ENCODE data around the gene PCDH9. TPM values are rescaled to one million over a fixed set of nuclear protein-coding genes. Genes with fewer than 3 reads are reported as not detected.

The PCDH9 gene
- total RNA-seq, 1 donor from 2014 or later, result 1.7 TPM

- Mint-ChIP-seq H3K27me3 (no peaks in the 10 kb centered on the region), H3K4me1 (ENCODE audit: low read depth) (no peaks in the 10 kb centered on the region), H3K4me3 (ENCODE audit: low read depth) (no peak overlapping the region), H3K36me3 (ENCODE audit: insufficient read depth) (no peaks in the 10 kb centered on the region), H3K9me3 (ENCODE audit: low read depth) (no peaks in the 10 kb centered on the region), H3K27ac (no peak overlapping the region)
- TF ChIP-seq CTCF (IDR thresholded peaks at IDR 0.05; ENCODE audit: unreplicated experiment), result no peak
- no peak for DNase-seq (ENCODE audit: low spot score, unreplicated experiment)
These were observed 426.2 kb downstream of the PCDH9 start for GRCh38 chr13:66803808-66804456.

GRCh38 chr13:66803013-66803807 is 426.9 kb downstream of the PCDH9 start:
- H3K27ac Mint-ChIP-seq, result no peak overlapping the region
- H3K4me3 Mint-ChIP-seq (ENCODE audit: low read depth), result no peak overlapping the region
- no peaks in the 10 kb centered on the region for H3K4me1 Mint-ChIP-seq (ENCODE audit: low read depth)
- H3K36me3 Mint-ChIP-seq (ENCODE audit: insufficient read depth), result no peaks in the 10 kb centered on the region
- no peaks in the 10 kb centered on the region for H3K27me3 Mint-ChIP-seq
- H3K9me3 Mint-ChIP-seq (ENCODE audit: low read depth), result no peaks in the 10 kb centered on the region
- TF ChIP-seq CTCF (IDR thresholded peaks at IDR 0.05; ENCODE audit: unreplicated experiment), result no peak
- no peak for DNase-seq (ENCODE audit: low spot score, unreplicated experiment)

GRCh38 chr13:66795636-66796035 is 434.5 kb downstream of the PCDH9 start:
- H3K27me3 Mint-ChIP-seq, result no peaks in the 10 kb centered on the region
- no peak overlapping the region for H3K27ac Mint-ChIP-seq
- no peak for DNase-seq (ENCODE audit: low spot score, unreplicated experiment)
- H3K4me1 Mint-ChIP-seq (ENCODE audit: low read depth), result peaks cover 9% of the 10 kb centered on the region
- no peaks in the 10 kb centered on the region for H3K36me3 Mint-ChIP-seq (ENCODE audit: insufficient read depth)
- H3K4me3 Mint-ChIP-seq (ENCODE audit: low read depth), result no peak overlapping the region
- no peak for TF ChIP-seq CTCF (IDR thresholded peaks at IDR 0.05; ENCODE audit: unreplicated experiment)
- H3K9me3 Mint-ChIP-seq (ENCODE audit: low read depth), result no peaks in the 10 kb centered on the region

GRCh38 chr13:66794340-66795031 is 435.6 kb downstream of the PCDH9 start:
- no peak for DNase-seq (ENCODE audit: low spot score, unreplicated experiment)
- no peak for TF ChIP-seq CTCF (IDR thresholded peaks at IDR 0.05; ENCODE audit: unreplicated experiment)
- no peaks in the 10 kb centered on the region for H3K36me3 Mint-ChIP-seq (ENCODE audit: insufficient read depth)
- H3K4me1 Mint-ChIP-seq (ENCODE audit: low read depth), result peaks cover 9% of the 10 kb centered on the region
- H3K27me3 Mint-ChIP-seq, result no peaks in the 10 kb centered on the region
- no peak overlapping the region for H3K4me3 Mint-ChIP-seq (ENCODE audit: low read depth)
- no peaks in the 10 kb centered on the region for H3K9me3 Mint-ChIP-seq (ENCODE audit: low read depth)
- no peak overlapping the region for H3K27ac Mint-ChIP-seq

GRCh38 chr13:66790861-66791260 is 439.3 kb downstream of the PCDH9 start:
- no peak overlapping the region for H3K27ac Mint-ChIP-seq
- H3K4me1 Mint-ChIP-seq (ENCODE audit: low read depth), result peaks cover 7% of the 10 kb centered on the region
- no peaks in the 10 kb centered on the region for H3K36me3 Mint-ChIP-seq (ENCODE audit: insufficient read depth)
- no peaks in the 10 kb centered on the region for H3K9me3 Mint-ChIP-seq (ENCODE audit: low read depth)
- DNase-seq (ENCODE audit: low spot score, unreplicated experiment), result no peak
- no peaks in the 10 kb centered on the region for H3K27me3 Mint-ChIP-seq
- no peak for TF ChIP-seq CTCF (IDR thresholded peaks at IDR 0.05; ENCODE audit: unreplicated experiment)
- no peak overlapping the region for H3K4me3 Mint-ChIP-seq (ENCODE audit: low read depth)
